HEK293T (cell line): ENCODE data around the gene ACOXL.

ENCODE experiments used
- FOXK2 ChIP-seq: fragments of 450-650 bp; IDR thresholded peaks from 2 replicates; pipeline ENCODE4 v1.6.1; 2016; ENCODE audit warnings: mild to moderate bottlenecking
- SP1 ChIP-seq: fragments of 450-650 bp; IDR thresholded peaks from 2 replicates; pipeline ENCODE4 v1.6.1; 2017
- SUZ12 ChIP-seq: fragments of 450-650 bp; IDR thresholded peaks from 2 replicates; pipeline ENCODE4 v1.6.1; 2016; ENCODE audit warnings: mild to moderate bottlenecking
- TARDBP ChIP-seq: fragments of 450-650 bp; IDR thresholded peaks from 2 replicates; pipeline ENCODE4 v1.6.1; 2016

DNA sequence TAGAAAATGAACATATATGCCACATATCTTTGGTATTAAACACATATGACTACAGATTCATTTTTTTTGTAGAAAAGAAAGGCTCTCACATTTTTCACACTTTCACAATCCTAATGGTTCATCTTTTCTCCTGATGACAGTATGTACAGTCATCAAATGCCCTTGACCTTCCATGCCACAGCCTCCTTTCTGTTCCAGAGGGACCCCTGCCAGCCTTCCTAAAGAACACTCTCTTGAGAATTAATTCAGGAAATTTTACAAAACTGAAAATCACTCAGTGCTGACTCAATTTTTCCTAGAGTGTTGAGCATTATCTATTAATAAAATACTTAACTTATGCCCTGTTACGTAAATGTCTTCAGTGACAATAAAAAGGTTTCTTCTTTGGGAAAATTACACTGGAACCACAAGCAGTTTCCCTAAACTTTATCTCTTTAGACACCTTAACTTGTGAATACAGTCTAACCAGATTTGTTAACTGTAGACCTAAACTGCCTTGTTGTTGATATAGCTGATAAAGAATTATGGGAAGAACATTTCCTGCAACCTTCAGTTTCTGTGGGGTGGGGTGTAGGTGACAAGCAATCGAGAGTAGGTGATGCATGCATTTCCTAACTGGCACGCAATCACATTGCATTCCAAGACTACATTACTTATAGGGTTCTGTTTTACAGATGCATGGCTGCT is 15.3 kb upstream of the ACOXL start:
- no peak for TF ChIP-seq SP1
- TF ChIP-seq TARDBP, result no peak
- no peak for TF ChIP-seq SUZ12
- no peak for TF ChIP-seq FOXK2
